GM12878 (cell line): ENCODE measurements around the gene PAFAH2. TPM values are rescaled to one million over a fixed set of nuclear protein-coding genes. Genes with fewer than 3 reads are reported as not detected.

ENCODE experiments used
- ATAC-seq: fragments of 200-7000 bp; cut with Tn5 transposase; 3 replicates; pipeline ENCODE4 v1.9.1; 2020; ENCODE audit warnings: mild to moderate bottlenecking, moderate library complexity
- BruUV-seq: library from RNA; stranded (reverse); fragments of 400-500 nt; replicated peaks from 2 replicates; lab custom pipeline; 2021; lab: Mats Ljungman, UMichigan
- CTCF ChIA-PET: fragments of 300-600 bp; sonication (Branson Sonifier 250); formaldehyde crosslinking; extraction: SDS; loops from one replicate; lab custom pipeline; 2021; ENCODE audit warnings: inconsistent platforms; lab: Yijun Ruan, JAX
- POLR2A ChIA-PET: fragments of 350-600 bp; formaldehyde crosslinking; extraction: SDS; loops from one replicate; lab custom pipeline; 2021; ENCODE audit warnings: inconsistent platforms; lab: Charles Lee
- RAD21 ChIA-PET: fragments of 300-600 bp; sonication (Branson Sonifier 250); formaldehyde crosslinking; loops from one replicate; lab custom pipeline; 2023; ENCODE audit warnings: antibody characterized with exemption; ENCODE audit not compliant: unreplicated experiment; lab: Charles Lee
- SMC1A ChIA-PET: fragments of 300-600 bp; sonication (Branson Sonifier 250); formaldehyde crosslinking; loops from one replicate; lab custom pipeline; 2023; ENCODE audit not compliant: unreplicated experiment, uncharacterized antibody; lab: Charles Lee
- DNase-seq: peaks from one replicate; pipeline ENCODE4 v3.0.0-alpha.2; 2011; ENCODE audit warnings: low read depth, low spot score
- FAIRE-seq: peaks from 3 replicates; lab custom pipeline; 2011; peaks lifted over from hg19 to GRCh38; lab: Jason Lieb, UNC
- H2AFZ ChIP-seq: 2 replicates; pipeline ENCODE4 v1.6.0; 2011; ENCODE audit warnings: low read depth, low read length, control low read depth; ENCODE audit not compliant: control insufficient read depth
- H3K27ac ChIP-seq: 2 replicates; pipeline ENCODE4 v1.5.1; 2011; ENCODE audit warnings: control low read depth; ENCODE audit not compliant: control insufficient read depth, insufficient read depth
- H3K27me3 ChIP-seq, 2 experiments: replicated peaks in 1 of 2; 2 replicates each; pipeline versions ENCODE4 v1.6.0 to v1.6.1; 2011; ENCODE audit warnings: low read length in 1 of 2; ENCODE audit not compliant: control insufficient read depth in 2 of 2, insufficient read depth in 2 of 2
- H3K36me3 ChIP-seq, 2 experiments: 2 replicates each; pipeline ENCODE4 v1.5.1; 2011; ENCODE audit warnings: low read length in 1 of 2; ENCODE audit not compliant: control insufficient read depth in 2 of 2, insufficient read depth in 2 of 2
- H3K4me1 ChIP-seq: 2 replicates; pipeline ENCODE4 v1.6.1; 2011; ENCODE audit warnings: mild to moderate bottlenecking, low read length, moderate library complexity, mixed read lengths; ENCODE audit not compliant: control insufficient read depth, insufficient read depth
- H3K4me2 ChIP-seq: 2 replicates; pipeline ENCODE4 v1.6.0; 2011; ENCODE audit warnings: control low read depth; ENCODE audit not compliant: control insufficient read depth, insufficient read depth
- H3K4me3 ChIP-seq: fragments of 200-600 bp; sonication (generic); 2 replicates; pipeline ENCODE4 v1.5.1; 2016
- H3K79me2 ChIP-seq: 2 replicates; pipeline ENCODE4 v1.6.0; 2011; ENCODE audit warnings: low read length; ENCODE audit not compliant: control insufficient read depth, insufficient read depth
- H3K9ac ChIP-seq: 2 replicates; pipeline ENCODE4 v1.8.0; 2011; ENCODE audit warnings: low read length, control low read depth, mixed read lengths; ENCODE audit not compliant: control insufficient read depth, insufficient read depth
- H3K9me3 ChIP-seq: replicated peaks from 3 replicates; pipeline ENCODE4 v1.5.1; 2011; ENCODE audit warnings: mild to moderate bottlenecking, low read length; ENCODE audit not compliant: control insufficient read depth, insufficient read depth
- H4K20me1 ChIP-seq: 2 replicates; pipeline ENCODE4 v1.6.0; 2011; ENCODE audit not compliant: control insufficient read depth, insufficient read depth
- ASH2L ChIP-seq: fragments of 300-600, 200-600 bp; sonication (generic); IDR thresholded peaks from 2 replicates; pipeline ENCODE4 v1.6.1; 2017; ENCODE audit warnings: low read depth, mild to moderate bottlenecking, borderline replicate concordance
- ATF7 ChIP-seq: fragments of 450-650 bp; IDR thresholded peaks from 2 replicates; pipeline ENCODE4 v1.6.1; 2016; ENCODE audit warnings: low read depth, mild to moderate bottlenecking
- CBX3 ChIP-seq: fragments of 200-600 bp; sonication (generic); IDR thresholded peaks from 2 replicates; pipeline ENCODE4 v1.6.1; 2016; ENCODE audit warnings: low read depth, borderline replicate concordance
- CHD2 ChIP-seq: IDR thresholded peaks from 2 replicates; pipeline ENCODE4 v1.6.1; 2011; ENCODE audit warnings: low read depth, low read length, improper control_type of control experiment, borderline replicate concordance
- EP300 ChIP-seq, 2 experiments: fragments of 150-350 bp in 1 of 2; IDR thresholded peaks; 2 replicates each; pipeline ENCODE4 v1.6.1; 2011 to 2012; ENCODE audit warnings: low read depth in 2 of 2, low read length in 2 of 2, borderline replicate concordance in 1 of 2, improper control_type of control experiment in 1 of 2, inconsistent platforms in 1 of 2; ENCODE audit not compliant: control insufficient read depth in 1 of 2
- ESRRA ChIP-seq: IDR thresholded peaks from 2 replicates; pipeline ENCODE4 v1.6.1; 2012; ENCODE audit warnings: mild to moderate bottlenecking, low read length, improper control_type of control experiment
- HDAC2 ChIP-seq: fragments of 200-600 bp; sonication (generic); IDR thresholded peaks from 2 replicates; pipeline ENCODE4 v1.6.1; 2017
- IRF3 ChIP-seq: fragments of 450-650 bp; IDR thresholded peaks from 2 replicates; pipeline ENCODE4 v1.6.1; 2014; ENCODE audit warnings: mild to moderate bottlenecking
- MEF2A ChIP-seq: IDR thresholded peaks from 2 replicates; pipeline ENCODE4 v1.6.1; 2011; ENCODE audit warnings: low read depth, mild to moderate bottlenecking, low read length, moderate library complexity; ENCODE audit not compliant: insufficient read depth
- NFIC ChIP-seq: IDR thresholded peaks from 2 replicates; pipeline ENCODE4 v1.6.1; 2012; ENCODE audit warnings: low read depth, mild to moderate bottlenecking, inconsistent platforms, low read length, moderate library complexity
- NFYA ChIP-seq: IDR thresholded peaks from 2 replicates; pipeline ENCODE4 v1.6.1; 2011; ENCODE audit warnings: low read depth, mild to moderate bottlenecking, low read length, improper control_type of control experiment, borderline replicate concordance
- NKRF ChIP-seq: fragments of 450-650 bp; conservative IDR thresholded peaks from 2 replicates; pipeline ENCODE4 v1.6.1; 2017; ENCODE audit warnings: mild to moderate bottlenecking, moderate library complexity
- PKNOX1 ChIP-seq: fragments of 450-650 bp; IDR thresholded peaks from 2 replicates; pipeline ENCODE4 v1.6.1; 2016; ENCODE audit warnings: mild to moderate bottlenecking
- RELB ChIP-seq: fragments of 450-650 bp; IDR thresholded peaks from 2 replicates; pipeline ENCODE4 v1.6.1; 2017; ENCODE audit warnings: low read depth, mild to moderate bottlenecking, moderate library complexity
- RUNX3 ChIP-seq: IDR thresholded peaks from 2 replicates; pipeline ENCODE4 v1.6.1; 2012; ENCODE audit warnings: low read length, inconsistent platforms
- SIN3A ChIP-seq: IDR thresholded peaks from 2 replicates; pipeline ENCODE4 v1.6.1; 2012; ENCODE audit warnings: low read depth, low read length, improper control_type of control experiment
- SMAD5 ChIP-seq: IDR thresholded peaks from 2 replicates; pipeline ENCODE4 v1.6.1; 2016; ENCODE audit warnings: antibody characterized with exemption, low read depth
- SP1 ChIP-seq: IDR thresholded peaks from one replicate; pipeline ENCODE4 v1.6.1; 2011; ENCODE audit warnings: low read depth, low read length
- STAT3 ChIP-seq: IDR thresholded peaks from 2 replicates; pipeline ENCODE4 v1.6.1; 2011; ENCODE audit warnings: low read depth, low read length, improper control_type of control experiment
- WGBS: methylation state at CpG from one replicate; pipeline ENCODE4 v1.1.6; 2016; ENCODE audit warnings: low lambda C conversion rate; ENCODE audit not compliant: insufficient replicate concordance, insufficient coverage; ENCODE audit errors: missing lambda C conversion rate; 5-methylcytosine and 5-hydroxymethylcytosine counted together
- in situ Hi-C: fragments of 300-500 bp; cut with MboI; formaldehyde crosslinking; loops from 9 replicates; pipeline ENCODE4 v1.14.3; 2018; ENCODE audit warnings: mixed read lengths
- intact Hi-C: fragments of 100-400 bp; cut with micrococcal nuclease; formaldehyde crosslinking; loops from one replicate; pipeline ENCODE4 v1.14.2; 2022; ENCODE audit not compliant: unreplicated experiment
- polyA plus RNA-seq, 11 experiments: library from polyadenylated mRNA; depleted of rRNA in 4 of 11; unstranded in 6 of 11; stranded (reverse) in 5 of 11; fragments of >200 nt; fragmentation: Nextera tagmentation in 4 of 11; fragmentation: Illumina TruSeq in 1 of 11; extraction: Ambion mirVana in 4 of 11; extraction: Trizol in 1 of 11; gene quantifications; 1 replicate in 1 of 11; 2 replicates in 10 of 11; pipeline versions ENCODE4 v1.2.1 to v1.2.3, GENCODE V29; 2011 to 2016; ENCODE audit warnings: inconsistent platforms in 2 of 11, missing spikeins in 2 of 11, low read depth in 1 of 11
- total RNA-seq, 4 experiments: library from RNA; depleted of rRNA in 3 of 4; stranded (reverse); fragments of >200 nt in 3 of 4; fragmentation: Illumina TruSeq in 1 of 4; extraction: Trizol in 1 of 4; gene quantifications; 2 replicates each; pipeline versions ENCODE4 v1.2.1 to v1.2.3, GENCODE V29; 2013 to 2021

The PAFAH2 gene
- total and polyA plus RNA-seq, 10 of the 15 experiments (the other 5 are each of a cell fraction or from before 2014, with no cell fraction given) = 3.0 to 9.5 (median 6.5) TPM

GRCh38 chr1:25992689-25993171, 5.1 kb downstream of the PAFAH2 start:
- RAD21 ChIA-PET = interaction anchor here (1.1 to 8.0 kb wide), 2 partner anchors 93 to 97 kb away, joined by 4 to 296 read pairs; partner anchors contain the start of gene STMN1
- H3K9me3 ChIP-seq = no peaks in the 10 kb centered on the region
- DNase-seq = no peak
- H3K79me2 ChIP-seq = peaks cover 6% of the 10 kb centered on the region
- H3K27ac ChIP-seq = no peak overlapping the region
- in situ Hi-C loops (no loop called here), intact Hi-C loops (no loop called here)
- no peak overlapping the region for H3K4me2 ChIP-seq
- FAIRE-seq = no peak
- H3K9ac ChIP-seq = no peak overlapping the region
- no TSS peak for BruUV-seq
- peaks cover 7% of the 10 kb centered on the region for H3K4me1 ChIP-seq
- WGBS = 93% methylated on average over 9 of the region's 9 CpGs
- no peak overlapping the region for H3K4me3 ChIP-seq
- TF ChIP-seq STAT3 (no peak), ASH2L (no peak), SP1 (no peak), SIN3A (no peak), NKRF (no peak), CBX3 (no peak), ATF7 (no peak), ESRRA (no peak), PKNOX1 (no peak), NFYA (no peak), RUNX3 (no peak), HDAC2 (no peak), EP300 (IDR thresholded peaks at IDR 0.05; ENCODE audit: borderline replicate concordance in 1 of 2, control insufficient read depth in 1 of 2, low read depth in 2 of 2, low read length in 2 of 2) (no peak), CHD2 (no peak), SMAD5 (no peak), MEF2A (no peak), RELB (no peak), IRF3 (no peak), NFIC (no peak)
- no peaks in the 10 kb centered on the region for H4K20me1 ChIP-seq
- SMC1A ChIA-PET = interaction anchor here (11.2 kb wide), 1 partner anchor 93 kb away, joined by 319 read pairs; the partner anchor contains the start of gene STMN1
- no peaks in the 10 kb centered on the region for H3K27me3 ChIP-seq
- peaks cover 0 to 6% of the 10 kb centered on the region in 2 experiments; a peak in 2 of 4 replicates for H3K36me3 ChIP-seq
- no peak for ATAC-seq
- H2AFZ ChIP-seq = no peak overlapping the region
- CTCF ChIA-PET = interaction anchor here (1.1 to 7.7 kb wide), 2 partner anchors 94 to 97 kb away, joined by 6 to 383 read pairs; no protein-coding TSS in a partner anchor
- POLR2A ChIA-PET = no interaction called here
